GM12872 (cell line): ENCODE data around the gene RIMBP2.

Source experiments
- CTCF ChIP-seq: IDR thresholded peaks from 3 replicates; pipeline ENCODE4 v1.5.1; 2011; ENCODE audit warnings: low read depth, mild to moderate bottlenecking, low read length, moderate library complexity; ENCODE audit not compliant: insufficient read depth

Gene RIMBP2

GRCh38 chr12:130689408-130690405 is 26.4 kb downstream of the RIMBP2 start:
- TF ChIP-seq CTCF, result no peak

- no peak for TF ChIP-seq CTCF
Observed at GRCh38 chr12:130687796-130688778, 28.0 kb downstream of the RIMBP2 start.

- no peak for TF ChIP-seq CTCF
Observed at GRCh38 chr12:130687190-130687589, 28.9 kb downstream of the RIMBP2 start.

- TF ChIP-seq CTCF, result no peak
Observed at GRCh38 chr12:130686511-130686991, 29.5 kb downstream of the RIMBP2 start.

- TF ChIP-seq CTCF, result no peak
Observed at GRCh38 chr12:130685850-130686249, 30.2 kb downstream of the RIMBP2 start.

GRCh38 chr12:130685250-130685787 is 30.8 kb downstream of the RIMBP2 start:
- TF ChIP-seq CTCF, result no peak
